ENCODE results near the gene ADAMTS9. TPM values are rescaled to one million over a fixed set of nuclear protein-coding genes. Genes with fewer than 3 reads are reported as not detected.

ADAMTS9 gene
- total and polyA plus RNA-seq, 9 of the 15 experiments (the other 6 are each of a cell fraction or from before 2014, with no cell fraction given), result 0.05 to 0.32 (median 0.13) TPM; not detected in 2

DNA sequence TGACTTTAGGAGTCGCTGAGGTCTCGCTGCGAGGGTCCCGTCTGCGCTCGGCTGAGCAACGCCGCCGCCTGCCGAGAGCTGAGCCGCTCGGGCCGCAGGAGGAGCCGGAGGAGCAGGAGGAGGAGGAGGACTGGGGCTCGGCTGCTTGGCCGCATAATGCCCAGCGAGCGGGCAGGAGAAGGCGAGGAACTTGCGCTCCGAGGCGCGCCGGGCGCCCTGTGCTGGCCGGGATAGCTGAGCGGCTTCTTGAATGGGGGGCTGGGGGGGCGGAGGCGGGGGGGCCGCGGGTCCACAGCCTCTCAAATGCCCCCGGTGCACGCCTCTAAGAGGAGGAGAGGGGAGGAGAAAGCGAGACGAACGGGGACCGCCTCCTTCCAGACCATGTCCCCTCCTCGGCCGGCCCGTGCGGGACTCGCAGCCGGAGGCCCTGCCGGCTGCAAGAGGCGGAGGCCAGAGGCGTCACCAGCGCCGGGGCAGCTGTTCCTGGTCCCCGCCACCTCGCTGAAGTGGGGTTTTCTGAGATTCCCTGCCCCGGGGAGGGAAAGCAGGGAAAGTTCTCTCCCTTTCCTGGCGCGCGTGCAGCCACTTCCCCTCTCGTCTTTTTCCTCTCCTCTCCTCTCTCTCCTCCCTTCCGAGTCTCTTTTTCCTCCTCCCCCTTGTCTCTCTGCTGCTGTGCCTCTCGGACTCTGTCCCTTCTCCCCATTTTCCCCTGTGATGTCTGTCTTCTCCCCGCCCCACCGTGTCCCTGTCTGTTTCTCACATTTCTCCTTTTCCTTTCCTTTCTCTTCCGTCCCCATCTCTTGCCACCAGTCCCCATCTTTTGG is at the start of gene ADAMTS9 (continued):
- TF ChIP-seq, protein P1, sequence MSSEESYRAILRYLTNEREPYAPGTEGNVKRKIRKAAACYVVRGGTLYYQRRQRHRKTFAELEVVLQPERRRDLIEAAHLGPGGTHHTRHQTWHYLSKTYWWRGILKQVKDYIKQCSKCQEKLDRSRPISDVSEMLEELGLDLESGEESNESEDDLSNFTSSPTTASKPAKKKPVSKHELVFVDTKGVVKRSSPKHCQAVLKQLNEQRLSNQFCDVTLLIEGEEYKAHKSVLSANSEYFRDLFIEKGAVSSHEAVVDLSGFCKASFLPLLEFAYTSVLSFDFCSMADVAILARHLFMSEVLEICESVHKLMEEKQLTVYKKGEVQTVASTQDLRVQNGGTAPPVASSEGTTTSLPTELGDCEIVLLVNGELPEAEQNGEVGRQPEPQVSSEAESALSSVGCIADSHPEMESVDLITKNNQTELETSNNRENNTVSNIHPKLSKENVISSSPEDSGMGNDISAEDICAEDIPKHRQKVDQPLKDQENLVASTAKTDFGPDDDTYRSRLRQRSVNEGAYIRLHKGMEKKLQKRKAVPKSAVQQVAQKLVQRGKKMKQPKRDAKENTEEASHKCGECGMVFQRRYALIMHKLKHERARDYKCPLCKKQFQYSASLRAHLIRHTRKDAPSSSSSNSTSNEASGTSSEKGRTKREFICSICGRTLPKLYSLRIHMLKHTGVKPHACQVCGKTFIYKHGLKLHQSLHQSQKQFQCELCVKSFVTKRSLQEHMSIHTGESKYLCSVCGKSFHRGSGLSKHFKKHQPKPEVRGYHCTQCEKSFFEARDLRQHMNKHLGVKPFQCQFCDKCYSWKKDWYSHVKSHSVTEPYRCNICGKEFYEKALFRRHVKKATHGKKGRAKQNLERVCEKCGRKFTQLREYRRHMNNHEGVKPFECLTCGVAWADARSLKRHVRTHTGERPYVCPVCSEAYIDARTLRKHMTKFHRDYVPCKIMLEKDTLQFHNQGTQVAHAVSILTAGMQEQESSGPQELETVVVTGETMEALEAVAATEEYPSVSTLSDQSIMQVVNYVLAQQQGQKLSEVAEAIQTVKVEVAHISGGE (CRISPR knock-in tag; IDR thresholded peaks at IDR 0.05), result peak in 1 of 3 experiments; percentile 65; a peak in 2 of 6 replicates

DNA sequence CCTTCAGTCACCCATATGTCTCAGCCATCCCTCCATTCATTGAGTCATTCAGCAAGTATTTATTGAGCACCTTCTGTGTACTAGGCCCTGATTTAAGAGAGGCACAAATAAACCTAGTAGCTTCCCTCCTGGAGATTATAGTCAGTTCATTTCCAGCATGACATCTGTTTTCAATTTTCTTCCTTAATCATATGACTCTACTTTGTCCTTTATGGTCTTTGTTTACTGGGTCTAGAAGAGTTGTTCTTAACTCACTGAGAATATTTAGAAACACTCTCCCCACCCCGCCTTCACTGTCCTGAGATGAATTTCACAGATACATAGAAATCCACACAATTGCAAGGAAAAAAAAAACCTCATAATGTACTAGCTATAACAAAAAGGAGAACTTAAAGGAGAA is 44.8 kb upstream of the ADAMTS9 start:
- intact Hi-C loops (cut with micrococcal nuclease), result no loop called here
- Histone ChIP-seq H3K9me1 (ENCODE audit: control insufficient read depth, insufficient read depth, low read length) (no peaks in the 10 kb centered on the region), H3K27me3 (ENCODE audit: control insufficient read depth in 2 of 2, insufficient read depth in 2 of 2, low read length in 2 of 2) (no peaks in the 10 kb centered on the region; a peak in 1 of 5 replicates), H3K9ac (ENCODE audit: insufficient read depth in 1 of 2, low read depth in 2 of 2, low read length in 2 of 2) (no peak overlapping the region), H2AFZ (ENCODE audit: low read depth, low read length) (no peak overlapping the region), H3K27ac (ENCODE audit: extremely low read depth, low read depth, low read length) (no peak overlapping the region), H3K36me3 (ENCODE audit: control insufficient read depth, insufficient read depth, low read length) (no peaks in the 10 kb centered on the region), H3K4me2 (ENCODE audit: insufficient read depth, low read length) (no peak overlapping the region), H3K79me2 (ENCODE audit: control insufficient read depth, insufficient read depth, low read length) (no peaks in the 10 kb centered on the region), H4K20me1 (replicated peaks; ENCODE audit: control insufficient read depth, insufficient read depth, low read length) (no peaks in the 10 kb centered on the region), H3K9me3 (replicated peaks; ENCODE audit: control insufficient read depth, insufficient read depth, low read depth, low read length) (no peaks in the 10 kb centered on the region), H3K4me1 (replicated peaks in 1 of 2; ENCODE audit: control insufficient read depth in 2 of 2, insufficient read depth in 2 of 2, low read length in 2 of 2) (no peaks in the 10 kb centered on the region), H3K4me3 (no peak overlapping the region)
- TF ChIP-seq ZNF766 (CRISPR knock-in tag; conservative IDR thresholded peaks at IDR 0.05), result no peak
- TF ChIP-seq, protein P1 (CRISPR knock-in tag; IDR thresholded peaks at IDR 0.05), result peak in 1 of 3 experiments; percentile 75; a peak in 2 of 6 replicates
- POLR2A ChIA-PET, result no interaction called here
- DNase-seq (ENCODE audit: extremely low read depth in 1 of 4, low spot score in 3 of 4) (no peak), ATAC-seq (no peak), FAIRE-seq (no peak)
- no TSS peak for BruUV-seq (replicated peaks)
- CTCF ChIA-PET (ENCODE audit: low intra/inter-chr PET ratio), result no interaction called here
- 13% methylated on average over 1 of the region's 1 CpG for WGBS (ENCODE audit: insufficient coverage, low coverage, missing lambda C conversion rate)
- in situ Hi-C loops (cut with MboI), result no loop called here

Measured in K562 (cell line).